Left ventricle myocardium inferior (tissue), 1 donor: ENCODE measurements around the gene TTC13. TPM values are rescaled to one million over a fixed set of nuclear protein-coding genes. Genes with fewer than 3 reads are reported as not detected.

Source experiments
- DNase-seq: peaks from one replicate; pipeline ENCODE4 v3.0.0-alpha.2; 2020
- H3K27ac ChIP-seq: fragments of 200-600 bp; replicated peaks from 2 replicates; pipeline ENCODE4 v1.8.0; 2021
- H3K27me3 ChIP-seq: fragments of 200-600 bp; 2 replicates; pipeline ENCODE4 v1.8.0; 2021; ENCODE audit warnings: low read depth
- H3K36me3 ChIP-seq: fragments of 200-600 bp; 2 replicates; pipeline ENCODE4 v1.8.0; 2021
- H3K4me1 ChIP-seq: fragments of 200-600 bp; 2 replicates; pipeline ENCODE4 v1.8.0; 2021
- H3K4me3 ChIP-seq: fragments of 200-600 bp; 2 replicates; pipeline ENCODE4 v1.8.0; 2021; ENCODE audit warnings: mild to moderate bottlenecking, moderate library complexity
- H3K9me3 ChIP-seq: fragments of 200-600 bp; replicated peaks from 2 replicates; pipeline ENCODE4 v1.8.0; 2021
- intact Hi-C: fragments of 100-400 bp; cut with micrococcal nuclease; formaldehyde crosslinking; loops from one replicate; pipeline ENCODE4 v1.11.0; 2022
- total RNA-seq: library from RNA; stranded (reverse); fragmentation: NEBNext Ultra II Directional; extraction: Animal tissue kit (Norgen Biotek cat#: 25700); gene quantifications from one replicate; pipeline ENCODE4 v1.2.1, GENCODE V29; 2021
- TF ChIP-seq, protein P1 (sequence below): fragments of 200-600 bp; IDR thresholded peaks from 2 replicates; pipeline ENCODE4 v1.8.0; 2021; ENCODE audit warnings: antibody characterized with exemption, mild to moderate bottlenecking, borderline replicate concordance
- donor health status: DM: no; HTN: yes; CAD: no; lungs with severe emphysema.

TTC13 gene
- total RNA-seq, 1 donor from 2014 or later, result 6.7 TPM

DNA sequence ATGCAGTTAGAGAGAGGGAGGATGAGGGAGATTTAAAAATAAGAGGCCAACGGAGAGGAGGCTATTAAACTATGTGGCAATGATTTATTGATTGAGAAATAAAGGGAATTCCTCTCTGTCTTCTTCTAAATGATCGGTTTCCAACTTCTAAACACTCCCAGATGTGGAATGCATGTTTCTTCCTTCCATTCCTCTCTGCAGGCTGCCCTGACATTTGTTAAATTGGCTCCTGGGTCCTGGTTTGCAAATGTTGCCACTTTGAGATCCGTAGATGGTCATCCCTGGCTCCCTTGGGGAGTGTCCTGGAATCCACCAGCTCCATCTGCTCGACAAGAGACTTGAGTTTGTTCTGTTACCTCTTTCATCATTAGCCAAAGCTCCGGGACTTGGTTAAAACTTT, 100.1 kb downstream of the TTC13 start:
- no peak for DNase-seq
- intact Hi-C loops, result no loop called here
- Histone ChIP-seq H3K4me1 (peaks cover 8% of the 10 kb centered on the region), H3K27ac (no peak overlapping the region), H3K9me3 (no peaks in the 10 kb centered on the region), H3K4me3 (no peak overlapping the region), H3K36me3 (no peaks in the 10 kb centered on the region), H3K27me3 (peaks cover 15% of the 10 kb centered on the region)
- TF ChIP-seq, protein P1, sequence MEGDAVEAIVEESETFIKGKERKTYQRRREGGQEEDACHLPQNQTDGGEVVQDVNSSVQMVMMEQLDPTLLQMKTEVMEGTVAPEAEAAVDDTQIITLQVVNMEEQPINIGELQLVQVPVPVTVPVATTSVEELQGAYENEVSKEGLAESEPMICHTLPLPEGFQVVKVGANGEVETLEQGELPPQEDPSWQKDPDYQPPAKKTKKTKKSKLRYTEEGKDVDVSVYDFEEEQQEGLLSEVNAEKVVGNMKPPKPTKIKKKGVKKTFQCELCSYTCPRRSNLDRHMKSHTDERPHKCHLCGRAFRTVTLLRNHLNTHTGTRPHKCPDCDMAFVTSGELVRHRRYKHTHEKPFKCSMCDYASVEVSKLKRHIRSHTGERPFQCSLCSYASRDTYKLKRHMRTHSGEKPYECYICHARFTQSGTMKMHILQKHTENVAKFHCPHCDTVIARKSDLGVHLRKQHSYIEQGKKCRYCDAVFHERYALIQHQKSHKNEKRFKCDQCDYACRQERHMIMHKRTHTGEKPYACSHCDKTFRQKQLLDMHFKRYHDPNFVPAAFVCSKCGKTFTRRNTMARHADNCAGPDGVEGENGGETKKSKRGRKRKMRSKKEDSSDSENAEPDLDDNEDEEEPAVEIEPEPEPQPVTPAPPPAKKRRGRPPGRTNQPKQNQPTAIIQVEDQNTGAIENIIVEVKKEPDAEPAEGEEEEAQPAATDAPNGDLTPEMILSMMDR, result no peak

DNA sequence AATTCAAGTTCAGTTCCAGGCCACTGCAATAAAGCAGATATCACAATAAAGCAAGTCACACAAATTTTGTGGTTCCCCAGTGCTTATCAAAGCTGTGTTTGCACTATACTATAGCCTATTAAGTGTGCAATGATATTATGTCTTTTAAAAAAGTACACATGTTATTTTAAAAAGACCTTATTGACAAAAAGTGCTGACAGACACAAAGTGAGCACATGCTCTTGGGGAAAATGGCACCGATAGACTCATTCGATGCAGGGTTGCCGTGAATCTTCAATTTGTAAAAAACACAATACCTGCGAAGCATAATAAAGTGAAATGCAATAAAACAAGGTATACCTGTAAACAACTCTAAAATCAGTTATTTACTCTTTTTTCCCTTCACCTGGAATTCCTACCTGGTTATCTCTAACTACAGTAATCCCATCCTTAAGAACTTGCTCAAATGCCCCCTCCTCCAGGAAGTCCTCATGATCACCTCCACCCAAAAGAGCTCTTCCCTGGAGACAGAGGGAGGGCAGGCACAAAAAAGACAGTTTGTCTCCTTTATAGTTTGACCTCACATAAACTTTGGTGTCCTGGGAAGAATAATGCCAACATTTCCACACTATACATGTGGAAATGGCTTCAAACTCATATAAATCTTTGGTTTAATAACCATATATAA, 100.6 kb downstream of the TTC13 start:
- Histone ChIP-seq H3K36me3 (no peaks in the 10 kb centered on the region), H3K27me3 (peaks cover 15% of the 10 kb centered on the region), H3K4me1 (peaks cover 8% of the 10 kb centered on the region), H3K27ac (no peak overlapping the region), H3K4me3 (no peak overlapping the region), H3K9me3 (no peaks in the 10 kb centered on the region)
- intact Hi-C loops, result no loop called here
- TF ChIP-seq, protein P1, result no peak
- no peak for DNase-seq

DNA sequence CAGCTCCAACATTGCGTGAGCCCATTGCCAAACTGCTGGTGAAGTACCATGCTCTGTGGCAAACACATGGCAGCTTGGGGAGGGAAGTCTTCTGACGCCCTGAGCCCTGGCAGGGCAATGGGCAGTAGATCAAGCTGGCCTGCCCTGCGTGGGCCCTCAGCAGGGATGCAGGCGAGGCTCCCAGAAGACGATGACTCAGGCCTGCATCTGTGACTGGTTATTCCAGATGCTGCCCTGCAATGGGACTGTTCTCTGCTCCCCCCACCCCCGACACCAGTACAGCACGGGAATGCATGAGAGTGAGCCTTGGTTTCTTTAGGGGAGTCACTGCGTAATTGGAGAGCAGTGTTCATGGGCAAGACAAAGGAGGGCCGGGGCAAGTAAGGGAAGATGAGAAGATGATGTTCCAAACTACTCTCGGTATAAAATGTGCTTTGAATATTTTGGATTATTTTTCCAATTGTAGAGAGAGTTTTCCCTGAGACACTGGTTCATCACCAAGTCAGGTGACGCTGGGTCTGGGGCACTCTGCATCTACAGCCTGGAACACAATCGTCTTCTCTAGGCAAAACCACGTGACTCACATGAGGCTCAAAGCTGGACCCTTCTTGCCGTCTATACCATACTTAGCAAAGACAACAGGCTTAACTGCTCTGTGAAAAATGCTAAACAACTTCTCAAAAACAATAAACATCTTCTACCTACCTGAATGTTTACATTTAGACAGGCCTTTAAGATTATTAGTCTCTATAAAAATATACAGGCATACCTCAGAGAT, 101.3 kb downstream of the TTC13 start:
- intact Hi-C loops, result no loop called here
- H3K9me3 ChIP-seq, result no peaks in the 10 kb centered on the region
- H3K4me3 ChIP-seq, result no peak overlapping the region
- no peaks in the 10 kb centered on the region for H3K36me3 ChIP-seq
- H3K27me3 ChIP-seq, result peaks cover 12% of the 10 kb centered on the region
- no peak overlapping the region for H3K27ac ChIP-seq
- H3K4me1 ChIP-seq, result peaks cover 8% of the 10 kb centered on the region
- TF ChIP-seq, protein P1, result no peak
- no peak for DNase-seq

DNA sequence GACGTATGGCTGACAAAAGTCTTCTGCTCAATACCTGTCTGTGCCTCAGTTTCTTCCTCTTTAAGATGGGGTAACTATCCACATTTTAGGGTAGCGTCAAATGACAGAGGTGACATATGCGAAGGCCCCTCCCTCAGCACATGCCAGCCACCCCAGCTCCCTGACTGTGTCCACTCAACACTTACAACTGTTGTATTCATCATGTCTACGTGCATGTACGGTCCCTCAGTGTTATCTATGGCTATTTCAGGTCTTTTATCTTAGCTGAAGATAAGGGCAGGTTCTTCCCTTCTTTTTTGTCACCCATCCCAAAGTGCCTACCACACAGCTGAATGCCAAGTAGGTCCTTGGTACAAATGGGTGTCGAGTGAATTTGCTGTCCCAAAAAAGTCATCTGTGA, 102.0 kb downstream of the TTC13 start:
- no peaks in the 10 kb centered on the region for H3K36me3 ChIP-seq
- intact Hi-C loops, result no loop called here
- H3K27ac ChIP-seq, result no peak overlapping the region
- H3K27me3 ChIP-seq, result peaks cover 12% of the 10 kb centered on the region
- H3K9me3 ChIP-seq, result no peaks in the 10 kb centered on the region
- TF ChIP-seq, protein P1, result no peak
- no peak for DNase-seq
- H3K4me1 ChIP-seq, result peaks cover 8% of the 10 kb centered on the region
- H3K4me3 ChIP-seq, result no peak overlapping the region

DNA sequence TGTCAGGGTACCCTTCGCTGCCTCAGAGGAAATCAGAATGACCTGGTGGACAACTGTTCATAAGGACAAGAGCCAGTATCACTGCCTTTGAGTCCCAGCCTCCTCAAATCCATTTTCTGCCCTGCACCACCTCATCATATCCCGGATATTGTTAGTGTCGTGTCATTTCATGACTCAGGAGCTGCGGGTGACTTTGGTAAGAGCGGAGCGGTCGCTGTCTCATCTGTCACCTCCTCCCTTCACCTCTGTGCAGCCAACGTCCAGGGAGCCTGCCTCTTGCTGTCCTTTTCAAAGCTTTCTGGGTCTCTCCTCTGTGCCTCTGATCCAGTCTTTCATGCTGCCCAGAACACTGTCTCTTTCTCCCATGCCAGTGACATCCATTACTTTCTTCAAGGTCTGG, 103.3 kb downstream of the TTC13 start:
- intact Hi-C loops, result no loop called here
- DNase-seq, result no peak
- no peaks in the 10 kb centered on the region for H3K9me3 ChIP-seq
- no peak overlapping the region for H3K4me3 ChIP-seq
- peaks cover 4% of the 10 kb centered on the region for H3K27me3 ChIP-seq
- H3K4me1 ChIP-seq, result peaks cover 12% of the 10 kb centered on the region
- TF ChIP-seq, protein P1, result no peak
- no peak overlapping the region for H3K27ac ChIP-seq
- no peaks in the 10 kb centered on the region for H3K36me3 ChIP-seq
